ENCODE results near the gene CDK16. TPM values are rescaled to one million over a fixed set of nuclear protein-coding genes. Genes with fewer than 3 reads are reported as not detected.

CDK16 gene
- total RNA-seq, 1 experiment from 2014 or later = 82.1 TPM

DNA sequence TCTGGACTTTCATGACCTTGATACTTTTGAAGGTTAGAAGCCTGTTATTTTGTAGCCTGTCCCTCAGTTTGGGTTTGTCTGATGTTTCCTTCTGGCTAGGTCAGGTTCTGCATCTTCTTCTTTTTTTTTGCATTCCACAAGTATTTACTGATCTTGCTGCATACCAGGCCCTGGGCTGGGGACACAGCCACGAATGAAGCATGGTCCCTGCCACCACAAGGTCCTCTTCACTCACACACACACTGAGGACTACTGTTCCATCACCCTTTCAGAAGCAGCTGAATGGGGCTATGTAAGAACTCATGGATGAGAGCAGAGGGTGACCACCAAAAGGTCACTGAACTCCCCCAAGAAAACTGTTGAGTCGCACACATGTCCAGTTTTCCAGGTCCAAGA is 53.5 kb downstream of the CDK16 start:
- ChIA-PET CTCF (no interaction called here), POLR2A (ENCODE audit: unreplicated experiment) (no interaction called here)
- Histone ChIP-seq H3K27me3 (ENCODE audit: insufficient read depth, low read depth) (no peaks in the 10 kb centered on the region), H3K4me1 (replicated peaks; ENCODE audit: insufficient read depth) (no peaks in the 10 kb centered on the region), H4K20me1 (ENCODE audit: insufficient read depth) (no peaks in the 10 kb centered on the region), H2AFZ (no peak overlapping the region), H3K4me2 (no peak overlapping the region), H3K9me2 (ENCODE audit: insufficient read depth) (no peaks in the 10 kb centered on the region), H3K79me2 (ENCODE audit: low read depth) (no peaks in the 10 kb centered on the region), H3K27ac (no peak overlapping the region), H3K36me3 (ENCODE audit: low read depth) (no peaks in the 10 kb centered on the region), H3K9me3 (ENCODE audit: insufficient read depth, low read depth) (no peaks in the 10 kb centered on the region), H3K4me3 (no peak overlapping the region), H3F3A (ENCODE audit: insufficient read depth, low read depth) (no peaks in the 10 kb centered on the region)
- no peak for TF ChIP-seq EZH2 (IDR thresholded peaks at IDR 0.05; ENCODE audit: low read depth)
- TF ChIP-seq, protein P1, sequence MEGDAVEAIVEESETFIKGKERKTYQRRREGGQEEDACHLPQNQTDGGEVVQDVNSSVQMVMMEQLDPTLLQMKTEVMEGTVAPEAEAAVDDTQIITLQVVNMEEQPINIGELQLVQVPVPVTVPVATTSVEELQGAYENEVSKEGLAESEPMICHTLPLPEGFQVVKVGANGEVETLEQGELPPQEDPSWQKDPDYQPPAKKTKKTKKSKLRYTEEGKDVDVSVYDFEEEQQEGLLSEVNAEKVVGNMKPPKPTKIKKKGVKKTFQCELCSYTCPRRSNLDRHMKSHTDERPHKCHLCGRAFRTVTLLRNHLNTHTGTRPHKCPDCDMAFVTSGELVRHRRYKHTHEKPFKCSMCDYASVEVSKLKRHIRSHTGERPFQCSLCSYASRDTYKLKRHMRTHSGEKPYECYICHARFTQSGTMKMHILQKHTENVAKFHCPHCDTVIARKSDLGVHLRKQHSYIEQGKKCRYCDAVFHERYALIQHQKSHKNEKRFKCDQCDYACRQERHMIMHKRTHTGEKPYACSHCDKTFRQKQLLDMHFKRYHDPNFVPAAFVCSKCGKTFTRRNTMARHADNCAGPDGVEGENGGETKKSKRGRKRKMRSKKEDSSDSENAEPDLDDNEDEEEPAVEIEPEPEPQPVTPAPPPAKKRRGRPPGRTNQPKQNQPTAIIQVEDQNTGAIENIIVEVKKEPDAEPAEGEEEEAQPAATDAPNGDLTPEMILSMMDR (conservative IDR thresholded peaks at IDR 0.05) = no peak
- no TSS peak for BruUV-seq (replicated peaks)
- intact Hi-C loops (cut with micrococcal nuclease; ENCODE audit: unreplicated experiment) = no loop called here
- DNase-seq = no peak

DNA sequence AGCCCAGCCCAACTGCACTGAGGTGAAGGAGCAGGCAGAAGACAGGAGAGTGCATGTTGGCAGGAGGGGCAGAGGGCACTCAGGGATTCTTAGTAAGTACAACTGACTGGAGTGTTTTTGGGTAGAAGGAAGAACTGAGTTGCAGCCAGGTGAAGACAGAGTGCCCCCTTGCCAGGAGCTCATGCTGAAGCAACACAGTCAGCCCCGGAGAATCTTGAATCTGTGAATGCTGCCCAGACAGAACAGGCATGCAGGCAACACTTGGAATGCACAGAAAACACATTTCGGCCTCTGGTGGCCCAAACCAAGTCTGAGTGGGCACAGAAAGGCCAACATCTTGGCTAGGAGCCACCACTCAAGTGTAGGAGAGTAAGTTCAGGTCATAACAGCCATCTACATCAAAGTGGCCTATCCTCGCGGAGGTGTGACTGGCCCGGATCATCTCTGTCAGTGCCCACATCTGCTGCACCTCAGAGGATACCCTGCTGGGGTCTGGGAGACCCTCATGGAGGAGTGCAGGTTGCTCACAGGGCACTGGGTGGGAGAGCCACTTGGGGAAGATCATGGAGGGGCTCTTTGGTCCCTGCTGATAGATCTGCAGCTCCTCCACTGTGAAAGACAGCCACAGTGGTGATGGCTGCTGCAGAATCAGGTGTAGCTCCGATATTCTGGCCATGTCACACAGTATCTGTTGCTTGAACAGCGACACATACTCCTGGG is 54.7 kb downstream of the CDK16 start:
- H3K4me2 ChIP-seq = no peak overlapping the region
- H3K79me2 ChIP-seq (ENCODE audit: low read depth) = no peaks in the 10 kb centered on the region
- CTCF ChIA-PET = no interaction called here
- no peaks in the 10 kb centered on the region for H3K4me1 ChIP-seq (replicated peaks; ENCODE audit: insufficient read depth)
- no peaks in the 10 kb centered on the region for H3K9me3 ChIP-seq (ENCODE audit: insufficient read depth, low read depth)
- H3K36me3 ChIP-seq (ENCODE audit: low read depth) = no peaks in the 10 kb centered on the region
- H2AFZ ChIP-seq = no peak overlapping the region
- H4K20me1 ChIP-seq (ENCODE audit: insufficient read depth) = no peaks in the 10 kb centered on the region
- POLR2A ChIA-PET (ENCODE audit: unreplicated experiment) = no interaction called here
- H3K9me2 ChIP-seq (ENCODE audit: insufficient read depth) = no peaks in the 10 kb centered on the region
- H3K27me3 ChIP-seq (ENCODE audit: insufficient read depth, low read depth) = no peaks in the 10 kb centered on the region
- no peak overlapping the region for H3K4me3 ChIP-seq
- H3F3A ChIP-seq (ENCODE audit: insufficient read depth, low read depth) = no peaks in the 10 kb centered on the region
- TF ChIP-seq EZH2 (IDR thresholded peaks at IDR 0.05; ENCODE audit: low read depth) = no peak
- TF ChIP-seq, protein P1 (conservative IDR thresholded peaks at IDR 0.05) = no peak
- no peak for DNase-seq
- no TSS peak for BruUV-seq (replicated peaks)
- intact Hi-C loops (cut with micrococcal nuclease; ENCODE audit: unreplicated experiment) = no loop called here
- no peak overlapping the region for H3K27ac ChIP-seq

DNA sequence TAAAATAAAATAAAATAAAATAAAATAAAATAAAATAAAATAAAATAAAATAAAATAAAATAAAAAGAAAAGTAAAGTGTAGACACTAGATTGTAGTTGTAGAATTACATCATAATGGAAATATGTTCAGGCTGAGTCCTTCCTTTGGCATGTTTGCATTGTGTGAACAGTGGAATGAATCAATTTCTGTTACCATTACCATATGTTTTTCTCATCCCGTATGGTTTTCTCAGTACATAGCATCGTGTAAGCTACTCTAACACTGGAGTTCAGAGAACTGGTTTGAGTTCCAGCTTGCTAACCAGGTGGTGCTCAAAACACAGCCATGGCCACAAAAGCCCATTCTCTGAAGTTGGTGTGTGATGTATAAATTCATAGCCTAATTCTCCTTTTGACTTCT is 60.2 kb downstream of the CDK16 start:
- CTCF ChIA-PET = no interaction called here
- Histone ChIP-seq H3K4me2 (no peak overlapping the region), H3K27me3 (ENCODE audit: insufficient read depth, low read depth) (no peaks in the 10 kb centered on the region), H3K4me1 (replicated peaks; ENCODE audit: insufficient read depth) (no peaks in the 10 kb centered on the region), H3K4me3 (no peak overlapping the region), H4K20me1 (ENCODE audit: insufficient read depth) (no peaks in the 10 kb centered on the region), H3K27ac (no peak overlapping the region), H3K9me2 (ENCODE audit: insufficient read depth) (no peaks in the 10 kb centered on the region), H2AFZ (no peak overlapping the region), H3F3A (ENCODE audit: insufficient read depth, low read depth) (no peaks in the 10 kb centered on the region), H3K9me3 (ENCODE audit: insufficient read depth, low read depth) (no peaks in the 10 kb centered on the region), H3K36me3 (ENCODE audit: low read depth) (no peaks in the 10 kb centered on the region), H3K79me2 (ENCODE audit: low read depth) (no peaks in the 10 kb centered on the region)
- intact Hi-C loops (cut with micrococcal nuclease; ENCODE audit: unreplicated experiment) = no loop called here
- POLR2A ChIA-PET (ENCODE audit: unreplicated experiment) = no interaction called here
- no peak for TF ChIP-seq EZH2 (IDR thresholded peaks at IDR 0.05; ENCODE audit: low read depth)
- TF ChIP-seq, protein P1 (conservative IDR thresholded peaks at IDR 0.05) = no peak
- BruUV-seq (replicated peaks) = no TSS peak
- peak in 1 of 2 experiments; percentile 35 for DNase-seq

Other genes starting within 250 kb of the CDK16 start
- 0.33 TPM in 1 of 2 replicates, not detected in the other for gene RGN, start 140.2 kb upstream of the CDK16 start, total RNA-seq (2021)
- 58.2 and 61.9 TPM in 2 replicates for gene NDUFB11, start 74.0 kb upstream of the CDK16 start, total RNA-seq (2021)
- gene RBM10, start 73.5 kb upstream of the CDK16 start, total RNA-seq (2021) = 31.9 and 34.8 TPM in 2 replicates
- gene UBA1, start 24.9 kb upstream of the CDK16 start, total RNA-seq (2021) = 121 and 126 TPM in 2 replicates
- 25.3 and 30.9 TPM in 2 replicates for gene USP11, start 14.3 kb downstream of the CDK16 start, total RNA-seq (2021)
- gene ZNF157, start 151.9 kb downstream of the CDK16 start, total RNA-seq (2021) = not detected in 2 replicates

Data from PC-9 (cell line).